K562 (cell line): ENCODE measurements around the gene PCDH1. TPM values are rescaled to one million over a fixed set of nuclear protein-coding genes. Genes with fewer than 3 reads are reported as not detected.

Experiments used
- ATAC-seq: fragments of 200-7000 bp; cut with Tn5 transposase; 3 replicates; pipeline ENCODE4 v1.9.1; 2020; ENCODE audit warnings: moderate library complexity
- BruUV-seq: library from RNA; stranded (reverse); fragments of 400-500 nt; replicated peaks from 2 replicates; lab custom pipeline; 2021; lab: Mats Ljungman, UMichigan
- CTCF ChIA-PET: fragments of 300-600 bp; formaldehyde crosslinking; extraction: SDS; loops from one replicate; lab custom pipeline; 2021; ENCODE audit warnings: low intra/inter-chr PET ratio; lab: Yijun Ruan, JAX
- POLR2A ChIA-PET: fragments of 300-600, 350-650 bp; sonication (Branson Sonifier 250); formaldehyde crosslinking; extraction: SDS; loops from one replicate; lab custom pipeline; 2021; ENCODE audit warnings: antibody characterized with exemption, inconsistent platforms; lab: Yijun Ruan, JAX
- DNase-seq, 4 experiments: peaks; one replicate each; pipeline versions ENCODE4 v3.0.0 to v3.0.0-alpha.2; 2011 to 2018; ENCODE audit warnings: low spot score in 3 of 4, mixed read lengths in 3 of 4; ENCODE audit errors: extremely low read depth in 1 of 4
- FAIRE-seq: peaks from 2 replicates; lab custom pipeline; 2011; peaks lifted over from hg19 to GRCh38; lab: Jason Lieb, UNC
- H2AFZ ChIP-seq: 2 replicates; pipeline ENCODE4 v1.6.0; 2011; ENCODE audit warnings: low read depth, low read length, control low read depth, inconsistent platforms
- H3K27ac ChIP-seq: fragments of 200-600 bp; 3 replicates; pipeline ENCODE4 v1.8.0; 2011; ENCODE audit warnings: low read depth, mild to moderate bottlenecking, control low read depth, inconsistent platforms, low read length, moderate library complexity, mixed read lengths; ENCODE audit errors: extremely low read depth
- H3K27me3 ChIP-seq, 2 experiments: fragments of 300-600 bp in 1 of 2; 2 replicates in 1 of 2; 3 replicates in 1 of 2; pipeline versions ENCODE4 v1.6.0 to v1.8.0; 2011; ENCODE audit warnings: inconsistent platforms in 2 of 2, low read length in 2 of 2, mild to moderate bottlenecking in 1 of 2, mixed read lengths in 1 of 2, moderate library complexity in 1 of 2; ENCODE audit not compliant: control insufficient read depth in 2 of 2, insufficient read depth in 2 of 2
- H3K36me3 ChIP-seq: fragments of 300-600 bp; 3 replicates; pipeline ENCODE4 v1.8.0; 2011; ENCODE audit warnings: mild to moderate bottlenecking, low read length, inconsistent platforms; ENCODE audit not compliant: control insufficient read depth, insufficient read depth
- H3K4me1 ChIP-seq, 2 experiments: fragments of 200-600 bp in 1 of 2; replicated peaks in 1 of 2; 2 replicates in 1 of 2; 3 replicates in 1 of 2; pipeline versions ENCODE4 v1.5.1 to v1.8.0; 2011; ENCODE audit warnings: inconsistent platforms in 2 of 2, low read length in 2 of 2, mild to moderate bottlenecking in 1 of 2, mixed read lengths in 1 of 2, moderate library complexity in 1 of 2; ENCODE audit not compliant: control insufficient read depth in 2 of 2, insufficient read depth in 2 of 2
- H3K4me2 ChIP-seq: 2 replicates; pipeline ENCODE4 v1.6.1; 2011; ENCODE audit warnings: low read length, control low read depth, inconsistent platforms, mixed read lengths; ENCODE audit not compliant: insufficient read depth
- H3K4me3 ChIP-seq: fragments of 200-600 bp; sonication (generic), shearing (Covaris generic); 2 replicates; pipeline ENCODE4 v1.5.1; 2016; ENCODE audit warnings: control low read depth, inconsistent platforms
- H3K79me2 ChIP-seq: fragments of 200-600 bp; 3 replicates; pipeline ENCODE4 v1.8.0; 2011; ENCODE audit warnings: low read length, inconsistent platforms; ENCODE audit not compliant: control insufficient read depth, insufficient read depth
- H3K9ac ChIP-seq, 2 experiments: 2 replicates each; pipeline versions ENCODE4 v1.6.0 to v1.6.1; 2011; ENCODE audit warnings: low read depth in 2 of 2, low read length in 2 of 2, control low read depth in 1 of 2, inconsistent platforms in 1 of 2, mild to moderate bottlenecking in 1 of 2, mixed read lengths in 1 of 2; ENCODE audit not compliant: insufficient read depth in 1 of 2
- H3K9me1 ChIP-seq: one replicate; pipeline ENCODE4 v1.6.0; 2011; ENCODE audit warnings: inconsistent platforms, mild to moderate bottlenecking, low read length, moderate library complexity; ENCODE audit not compliant: control insufficient read depth, insufficient read depth
- H3K9me3 ChIP-seq: replicated peaks from 2 replicates; pipeline ENCODE4 v1.5.1; 2011; ENCODE audit warnings: low read depth, low read length, inconsistent platforms; ENCODE audit not compliant: control insufficient read depth, insufficient read depth
- H4K20me1 ChIP-seq: replicated peaks from 2 replicates; pipeline ENCODE4 v1.6.1; 2011; ENCODE audit warnings: low read length, inconsistent platforms, mixed read lengths; ENCODE audit not compliant: control insufficient read depth, insufficient read depth
- CBX1 ChIP-seq: sonication (generic); IDR thresholded peaks from 2 replicates; pipeline ENCODE4 v1.6.1; 2016; ENCODE audit warnings: antibody characterized with exemption, low read depth, mild to moderate bottlenecking
- CEBPB ChIP-seq: fragments of 450-650 bp; IDR thresholded peaks from 2 replicates; pipeline ENCODE4 v1.6.1; 2016; ENCODE audit warnings: missing genetic modification characterization, missing compliant biosample characterization
- CREM ChIP-seq: IDR thresholded peaks from 2 replicates; pipeline ENCODE4 v1.6.1; 2014; ENCODE audit warnings: antibody characterized with exemption, low read depth
- E2F4 ChIP-seq: sonication (generic); formaldehyde crosslinking; IDR thresholded peaks from 2 replicates; pipeline ENCODE4 v1.8.0; 2022; ENCODE audit warnings: mild to moderate bottlenecking, low read depth, missing genetic modification reagents
- GTF2B ChIP-seq: IDR thresholded peaks from 2 replicates; pipeline ENCODE4 v1.6.1; 2011; ENCODE audit not compliant: insufficient read length; ENCODE audit errors: extremely low read depth
- HLTF ChIP-seq: fragments of 450-650 bp; IDR thresholded peaks from 2 replicates; pipeline ENCODE4 v1.6.1; 2016
- KAT7 ChIP-seq: sonication (generic); formaldehyde crosslinking; IDR thresholded peaks from 2 replicates; pipeline ENCODE4 v1.8.0; 2022; ENCODE audit warnings: missing genetic modification reagents, mild to moderate bottlenecking, borderline replicate concordance
- KDM2B ChIP-seq: fragments of 250-450 bp; sonication (Bioruptor Pico); IDR thresholded peaks from 2 replicates; pipeline ENCODE4 v1.8.0; 2021; ENCODE audit warnings: mild to moderate bottlenecking, moderate library complexity
- NFE2L1 ChIP-seq: fragments of 450-650 bp; IDR thresholded peaks from 2 replicates; pipeline ENCODE4 v1.6.1; 2016; ENCODE audit warnings: missing genetic modification characterization, low read depth, mild to moderate bottlenecking, missing compliant biosample characterization, moderate library complexity, borderline replicate concordance
- NKRF ChIP-seq: fragments of 450-650 bp; IDR thresholded peaks from 2 replicates; pipeline ENCODE4 v1.6.1; 2016; ENCODE audit warnings: borderline replicate concordance
- POLR3G ChIP-seq: IDR thresholded peaks from 2 replicates; pipeline ENCODE4 v1.6.1; 2011; ENCODE audit not compliant: insufficient read length, insufficient replicate concordance; ENCODE audit errors: extremely low read depth
- PURB ChIP-seq: sonication (generic); formaldehyde crosslinking; IDR thresholded peaks from 2 replicates; pipeline ENCODE4 v1.9.0; 2021; ENCODE audit warnings: low read depth, mild to moderate bottlenecking, missing genetic modification reagents
- ZBED1 ChIP-seq: IDR thresholded peaks from 2 replicates; pipeline ENCODE4 v1.6.1; 2014
- ZFPM2 ChIP-seq: fragments of 250-450 bp; sonication (Bioruptor Pico); IDR thresholded peaks from 2 replicates; pipeline ENCODE4 v1.5.1; 2022; ENCODE audit warnings: mild to moderate bottlenecking
- ZNF146 ChIP-seq: IDR thresholded peaks from one replicate; pipeline ENCODE4 v1.6.1; 2018; ENCODE audit warnings: missing compliant biosample characterization; ENCODE audit not compliant: unreplicated experiment
- ZNF3 ChIP-seq: fragments of 250-450 bp; sonication (Bioruptor Pico); IDR thresholded peaks from 2 replicates; pipeline ENCODE4 v1.5.0; 2021; ENCODE audit warnings: mild to moderate bottlenecking, moderate library complexity
- ZNF311 ChIP-seq: fragments of 250-450 bp; sonication (Bioruptor Pico); IDR thresholded peaks from 2 replicates; pipeline ENCODE4 v1.4.0; 2020; ENCODE audit warnings: mild to moderate bottlenecking, moderate library complexity
- ZNF384 ChIP-seq: IDR thresholded peaks from 2 replicates; pipeline ENCODE4 v1.6.1; 2012; ENCODE audit warnings: low read depth, low read length, improper control_type of control experiment
- ZNF408 ChIP-seq: fragments of 250-450 bp; sonication (Bioruptor Pico); IDR thresholded peaks from 2 replicates; pipeline ENCODE4 v1.4.0; 2020; ENCODE audit warnings: low read depth, mild to moderate bottlenecking, moderate library complexity
- WGBS: fragments of 100-300 bp; shearing (Covaris generic); methylation state at CpG from one replicate; pipeline ENCODE4 v1.1.6; 2016; ENCODE audit warnings: low coverage, mixed read lengths; ENCODE audit not compliant: insufficient coverage; ENCODE audit errors: missing lambda C conversion rate; 5-methylcytosine and 5-hydroxymethylcytosine counted together
- in situ Hi-C: fragments of 300-500 bp; cut with MboI; formaldehyde crosslinking; loops from 4 replicates; pipeline ENCODE4 v1.15.0; 2018; ENCODE audit warnings: inconsistent platforms, mixed read lengths
- intact Hi-C: fragments of 100-400 bp; cut with micrococcal nuclease; formaldehyde crosslinking; loops from 2 replicates; pipeline ENCODE4 v1.14.2; 2022
- polyA plus RNA-seq, 8 experiments: library from polyadenylated mRNA; depleted of rRNA in 4 of 8; stranded (reverse) in 5 of 8; unstranded in 3 of 8; fragments of >200 nt; fragmentation: Nextera tagmentation in 2 of 8; fragmentation: Illumina TruSeq in 1 of 8; extraction: Ambion mirVana in 2 of 8; extraction: Trizol in 1 of 8; gene quantifications; 2 replicates each; pipeline versions ENCODE4 v1.2.1 to v1.2.3, GENCODE V29; 2011 to 2014; ENCODE audit warnings: inconsistent platforms in 1 of 8, missing spikeins in 1 of 8
- total RNA-seq, 7 experiments: library from RNA; depleted of rRNA in 6 of 7; stranded (reverse); fragments of >200 nt in 6 of 7; fragmentation: Illumina TruSeq in 2 of 7; extraction: Trizol in 2 of 7; gene quantifications; 2 replicates each; pipeline versions ENCODE4 v1.2.1 to v1.2.3, GENCODE V29; 2011 to 2021; ENCODE audit warnings: low replicate concordance in 1 of 7

Gene PCDH1
- total and polyA plus RNA-seq, 9 of the 15 experiments (the other 6 are each of a cell fraction or from before 2014, with no cell fraction given) = 0.11 to 3.6 (median 1.9) TPM; not detected in 1

- no peak for TF ChIP-seq E2F4 (CRISPR knock-in tag)
- no peak for TF ChIP-seq POLR3G
- TF ChIP-seq HLTF = no peak
- no peak for TF ChIP-seq CBX1
- TF ChIP-seq ZNF311 = no peak
These were observed 36.6 kb downstream of the PCDH1 start (continued) for GRCh38 chr5:141841378-141842180.

- H3K27ac ChIP-seq = no peak overlapping the region
- no TSS peak for BruUV-seq
- TF ChIP-seq KAT7 (CRISPR knock-in tag) = no peak
- TF ChIP-seq ZNF146 (CRISPR knock-in tag) = no peak
- no peak for TF ChIP-seq GTF2B
- TF ChIP-seq ZFPM2 (CRISPR knock-in tag) = no peak
- TF ChIP-seq ZNF3 = no peak
- TF ChIP-seq PURB (CRISPR knock-in tag) = no peak
- no peak for TF ChIP-seq NFE2L1 (tag)
- TF ChIP-seq NKRF = no peak
- no peak for TF ChIP-seq CEBPB
- TF ChIP-seq ZBED1 = no peak
- no peak for TF ChIP-seq CREM
- TF ChIP-seq ZNF408 = no peak
- TF ChIP-seq KDM2B = no peak
- TF ChIP-seq ZNF384 = no peak
These were observed 37.3 kb downstream of the PCDH1 start for GRCh38 chr5:141840826-141841360.

More at GRCh38 chr5:141840826-141841360, 37.3 kb downstream of the PCDH1 start:
- H3K4me3 ChIP-seq = no peak overlapping the region
- ATAC-seq (no peak), DNase-seq (no peak), FAIRE-seq (no peak)
- H3K36me3 ChIP-seq = no peaks in the 10 kb centered on the region
- no peaks in the 10 kb centered on the region for H3K9me3 ChIP-seq
- H4K20me1 ChIP-seq = no peaks in the 10 kb centered on the region; the same call in 1 of the 2 replicates
- no peak overlapping the region for H3K4me2 ChIP-seq
- no peak overlapping the region for H2AFZ ChIP-seq
- WGBS = 13% methylated on average over 6 of the region's 6 CpGs
- H3K27me3 ChIP-seq = peaks cover 7 to 41% of the 10 kb centered on the region in 2 experiments
- no peaks in the 10 kb centered on the region for H3K9me1 ChIP-seq
- ChIA-PET POLR2A (no interaction called here), CTCF (no interaction called here)
- intact Hi-C loops = no loop called here
- no peaks in the 10 kb centered on the region for H3K79me2 ChIP-seq
- in situ Hi-C loops = no loop called here
- no peak overlapping the region for H3K9ac ChIP-seq
- H3K4me1 ChIP-seq = peaks cover 9 to 22% of the 10 kb centered on the region in 2 experiments
